Body of pancreas (tissue), 4 donors: Measurements from ENCODE around the gene ATP9B. TPM values are rescaled to one million over a fixed set of nuclear protein-coding genes. Genes with fewer than 3 reads are reported as not detected.

Source experiments
- ATAC-seq: fragments of 150-250 bp; one replicate; pipeline ENCODE4 v1.9.1; 2016
- DNase-seq, 4 donors: peaks; one replicate each; pipeline ENCODE4 v3.0.0-alpha.2; 2019
- H3K27ac ChIP-seq, 4 donors: fragments of 200-600 bp; sonication (generic); 1 replicate in 3 of 4; 2 replicates in 1 of 4; pipeline versions ENCODE4 v1.5.1 to v1.6.1; 2016 to 2019; ENCODE audit warnings: mild to moderate bottlenecking in 1 of 4, mixed read lengths in 1 of 4, moderate library complexity in 1 of 4
- H3K27me3 ChIP-seq, 2 donors: fragments of 200-600 bp; sonication (generic); one replicate each; pipeline ENCODE4 v1.6.0; 2016; ENCODE audit warnings: mild to moderate bottlenecking in 1 of 2
- H3K36me3 ChIP-seq, 2 donors: fragments of 200-600 bp; sonication (generic); replicated peaks in 1 of 2; 2 replicates each; pipeline ENCODE4 v1.5.1; 2016; ENCODE audit warnings: low read depth in 2 of 2; ENCODE audit not compliant: insufficient read depth in 1 of 2
- H3K4me1 ChIP-seq: fragments of 200-600 bp; sonication (generic); one replicate; pipeline ENCODE4 v1.6.0; 2016
- H3K4me3 ChIP-seq, 2 donors: fragments of 200-600 bp; sonication (generic); 1 replicate in 1 of 2; 2 replicates in 1 of 2; pipeline ENCODE4 v1.5.1; 2016 to 2019
- H3K9me3 ChIP-seq, 3 donors: fragments of 200-600 bp; sonication (generic); 1 replicate in 2 of 3; 2 replicates in 1 of 3; pipeline ENCODE4 v1.5.1; 2016
- CTCF ChIP-seq, 7 experiments: fragments of 450-650 bp in 4 of 7; fragments of 200-600 bp in 3 of 7; sonication (generic) in 3 of 7; IDR thresholded peaks; one replicate each; pipeline ENCODE4 v1.5.1; 2016 to 2019; ENCODE audit warnings: antibody characterized with exemption in 7 of 7
- POLR2A ChIP-seq, 3 donors: fragments of 450-650 bp; IDR thresholded peaks; one replicate each; pipeline ENCODE4 v1.6.1; 2016; ENCODE audit warnings: antibody characterized with exemption in 3 of 3, mild to moderate bottlenecking in 2 of 3
- WGBS, 2 donors: methylation state at CpG; one replicate each; pipeline ENCODE4 v1.1.5; 2017; 5-methylcytosine and 5-hydroxymethylcytosine counted together
- intact Hi-C: fragments of 100-400 bp; cut with DNase I; formaldehyde crosslinking; loops from one replicate; pipeline ENCODE4 v1.15.1; 2023
- total RNA-seq, 2 donors: library from RNA; depleted of rRNA; stranded (reverse); fragments of >200 nt; gene quantifications; one replicate each; pipeline ENCODE4 v1.1.0, GENCODE V29; 2016

Gene ATP9B
- total RNA-seq, 2 donors from 2014 or later = 19.7 to 21.1 TPM

GRCh38 chr18:79064228-79064627, 5.0 kb upstream of the ATP9B start:
- Histone ChIP-seq H3K4me1 (peaks cover 7% of the 10 kb centered on the region), H3K4me3 (no peak overlapping the region), H3K9me3 (no peaks in the 10 kb centered on the region), H3K27me3 (no peaks in the 10 kb centered on the region), H3K36me3 (no peaks in the 10 kb centered on the region), H3K27ac (no peak overlapping the region)
- ATAC-seq (no peak), DNase-seq (no peak)
- TF ChIP-seq CTCF (IDR thresholded peaks at IDR 0.05) (no peak), POLR2A (IDR thresholded peaks at IDR 0.05) (no peak)
- WGBS, 2 donors = 80 to 82% methylated on average over 5 of the region's 5 CpGs
- intact Hi-C loops = no loop called here

GRCh38 chr18:79065802-79066201, 3.4 kb upstream of the ATP9B start:
- no peak overlapping the region for H3K4me3 ChIP-seq
- intact Hi-C loops = no loop called here
- H3K4me1 ChIP-seq = peaks cover 16% of the 10 kb centered on the region
- H3K27me3 ChIP-seq = no peaks in the 10 kb centered on the region
- ATAC-seq (no peak), DNase-seq (no peak)
- H3K27ac ChIP-seq = no peak overlapping the region
- TF ChIP-seq CTCF (IDR thresholded peaks at IDR 0.05) (no peak), POLR2A (IDR thresholded peaks at IDR 0.05) (no peak)
- 85 to 89% methylated on average over 2 of the region's 2 CpGs for WGBS, 2 donors
- H3K9me3 ChIP-seq = no peaks in the 10 kb centered on the region
- no peaks in the 10 kb centered on the region for H3K36me3 ChIP-seq

- H3K27ac ChIP-seq = peak overlapping the region in 1 of 4 donors; percentile 91
- no peak for ATAC-seq
Observed at GRCh38 chr18:79067611-79068010, 1.6 kb upstream of the ATP9B start.

GRCh38 chr18:79068341-79068936, 755 bp upstream of the ATP9B start:
- H3K27ac ChIP-seq = peak overlapping the region; percentile 62 to 92 (median 90)
- H3K4me1 ChIP-seq = peaks cover 20% of the 10 kb centered on the region
- no peaks in the 10 kb centered on the region for H3K9me3 ChIP-seq
- no peaks in the 10 kb centered on the region for H3K27me3 ChIP-seq
- no peaks in the 10 kb centered on the region for H3K36me3 ChIP-seq
- DNase-seq = peak in 2 of 4 donors; percentile 14 to 19
- H3K4me3 ChIP-seq = peak overlapping the region in 1 of 2 donors; percentile 43
- WGBS, 2 donors = 16 to 37% methylated on average over 17 to 45 of the region's 49 CpGs
- intact Hi-C loops = no loop called here
- TF ChIP-seq POLR2A (IDR thresholded peaks at IDR 0.05) = no peak
- no peak for TF ChIP-seq CTCF (IDR thresholded peaks at IDR 0.05)
- ATAC-seq = peak; percentile 41

More at GRCh38 chr18:79067611-79068010, 1.6 kb upstream of the ATP9B start:
- 88 to 90% methylated on average over 4 of the region's 4 CpGs for WGBS, 2 donors
- intact Hi-C loops = no loop called here
- no peak for TF ChIP-seq CTCF (IDR thresholded peaks at IDR 0.05)
- no peak for TF ChIP-seq POLR2A (IDR thresholded peaks at IDR 0.05)
- H3K27me3 ChIP-seq = no peaks in the 10 kb centered on the region
- no peaks in the 10 kb centered on the region for H3K9me3 ChIP-seq
- H3K4me1 ChIP-seq = peaks cover 20% of the 10 kb centered on the region
- H3K4me3 ChIP-seq = no peak overlapping the region
- no peak for DNase-seq
- H3K36me3 ChIP-seq = no peaks in the 10 kb centered on the region

GRCh38 chr18:79069717-79070151, 540 bp downstream of the ATP9B start:
- WGBS, 2 donors = 0% methylated on average over 10 to 20 of the region's 20 CpGs
- intact Hi-C loops = no loop called here
- H3K9me3 ChIP-seq = no peaks in the 10 kb centered on the region
- peaks cover 20% of the 10 kb centered on the region for H3K4me1 ChIP-seq
- DNase-seq = no peak
- peak overlapping the region; percentile 83 to 92 (median 90) for H3K27ac ChIP-seq
- H3K4me3 ChIP-seq = peak overlapping the region; percentile 85 to 91
- H3K36me3 ChIP-seq = no peaks in the 10 kb centered on the region
- H3K27me3 ChIP-seq = no peaks in the 10 kb centered on the region
- TF ChIP-seq CTCF (IDR thresholded peaks at IDR 0.05) (no peak), POLR2A (IDR thresholded peaks at IDR 0.05) (no peak)
- ATAC-seq = no peak
